ENCODE results near the gene KLRC2. TPM values are rescaled to one million over a fixed set of nuclear protein-coding genes. Genes with fewer than 3 reads are reported as not detected.
"Not testable (repeated sequence)": the region's sequence is repeated elsewhere in the genome, so short reads cannot be mapped to it uniquely, and the experiment has no call there.

Gene KLRC2
- total RNA-seq, 1 donor from 2014 or later: not detected

DNA sequence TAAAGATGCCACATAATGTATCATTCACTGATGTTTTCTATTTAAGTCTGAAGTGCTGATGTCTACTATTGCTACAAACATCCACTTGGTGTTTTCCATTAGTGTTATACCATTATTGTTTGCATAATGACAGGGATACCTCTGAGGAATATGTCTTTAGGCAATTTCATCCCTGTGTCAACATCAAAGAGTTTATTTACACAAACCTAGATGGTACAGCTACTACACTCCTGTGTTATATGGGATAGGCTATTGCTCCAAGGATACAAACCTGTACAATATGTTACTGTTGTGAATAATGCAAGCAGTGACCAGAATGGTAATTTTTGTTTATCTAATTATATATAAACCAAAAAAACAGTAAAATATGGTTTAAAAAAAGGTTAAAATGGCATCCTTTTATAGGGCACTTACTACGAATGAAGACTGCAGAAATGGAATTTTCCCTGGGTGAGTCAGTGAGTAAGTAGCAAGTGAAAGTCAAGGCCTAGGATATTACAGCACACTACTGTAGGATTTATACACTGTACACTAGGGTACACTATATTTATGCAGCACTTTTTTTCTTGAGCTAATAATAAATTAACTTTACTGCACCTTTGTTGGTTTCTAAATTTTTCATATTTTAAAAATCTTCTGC is 11.4 kb downstream of the KLRC2 start:
- not testable (repeated sequence) for H3K9me3 Mint-ChIP-seq; DNase-seq (ENCODE audit: low read depth, low spot score); H3K36me3 Mint-ChIP-seq (ENCODE audit: low read depth); H3K4me1 Mint-ChIP-seq; H3K4me3 Mint-ChIP-seq; H3K27me3 Mint-ChIP-seq (ENCODE audit: low read depth); H3K27ac Mint-ChIP-seq (ENCODE audit: unreplicated experiment)

DNA sequence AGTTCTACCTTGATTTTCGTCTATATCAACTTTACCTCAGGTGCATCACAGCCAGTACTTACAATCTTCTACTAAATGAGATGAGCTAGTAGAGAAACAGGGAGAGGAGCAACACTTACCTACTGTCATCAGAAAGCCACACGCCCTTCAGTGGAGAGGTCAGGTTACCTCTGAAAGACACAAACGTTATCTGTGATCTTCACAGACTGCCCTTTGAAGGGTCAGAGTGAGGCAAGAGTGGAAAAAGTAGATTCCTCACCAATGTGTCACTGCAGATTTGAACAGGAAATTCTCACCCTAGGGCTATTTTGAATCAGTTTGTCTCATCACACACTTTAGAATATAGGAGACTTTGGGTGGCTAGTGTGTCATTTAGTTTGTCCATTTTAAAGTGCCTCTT is 13.7 kb downstream of the KLRC2 start:
- not testable (repeated sequence) for DNase-seq (ENCODE audit: low read depth, low spot score); H3K4me1 Mint-ChIP-seq; H3K4me3 Mint-ChIP-seq; H3K9me3 Mint-ChIP-seq; H3K36me3 Mint-ChIP-seq (ENCODE audit: low read depth); H3K27ac Mint-ChIP-seq (ENCODE audit: unreplicated experiment); H3K27me3 Mint-ChIP-seq (ENCODE audit: low read depth)

DNA sequence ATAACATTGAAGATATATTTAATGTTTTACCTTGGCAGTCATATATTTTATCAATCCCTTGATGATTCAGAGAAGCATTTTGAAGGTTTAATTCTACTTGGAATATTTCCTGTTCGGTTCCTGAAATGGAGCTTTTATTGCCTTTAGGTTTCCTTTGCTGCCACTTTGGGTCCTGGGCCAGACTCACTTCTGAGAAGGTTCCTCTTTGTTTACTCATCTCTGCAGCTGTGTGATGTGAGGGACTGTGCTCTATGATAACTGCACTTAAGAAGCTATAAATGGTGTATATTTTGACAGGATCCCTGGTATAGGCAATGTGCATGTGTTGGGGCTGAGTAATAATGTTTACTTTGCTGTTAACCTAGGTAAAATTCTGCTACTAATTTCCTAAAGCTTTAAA is 15.5 kb downstream of the KLRC2 start, which contains the start of gene KLRC3:
TSS of gene KLRC3 (minus strand) at position 262 of the 400 bp plus-strand sequence. CDS start at position 217, 45 bp downstream.
- not testable (repeated sequence) for H3K27me3 Mint-ChIP-seq (ENCODE audit: low read depth); H3K27ac Mint-ChIP-seq (ENCODE audit: unreplicated experiment); H3K36me3 Mint-ChIP-seq (ENCODE audit: low read depth); H3K4me3 Mint-ChIP-seq; DNase-seq (ENCODE audit: low read depth, low spot score); H3K4me1 Mint-ChIP-seq; H3K9me3 Mint-ChIP-seq

DNA sequence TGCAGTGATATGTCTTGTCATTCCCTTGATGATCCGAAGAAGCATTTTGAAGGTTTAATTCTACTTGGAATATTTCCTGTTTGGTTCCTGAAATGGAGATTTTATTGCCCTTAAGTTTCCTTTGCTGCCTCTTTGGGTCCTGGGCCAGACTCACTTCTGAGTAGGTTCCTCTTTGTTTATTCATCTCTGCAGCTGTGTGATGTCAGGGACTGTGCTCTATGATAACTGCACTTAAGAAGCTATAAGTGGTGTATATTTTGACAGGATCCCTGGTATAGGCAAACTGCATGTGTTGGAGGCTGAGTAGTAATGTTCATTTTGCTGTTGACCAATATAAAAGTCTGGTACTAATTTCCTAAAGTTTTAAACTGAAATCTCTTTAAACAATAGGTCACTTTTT is 26.4 kb downstream of the KLRC2 start, which contains the start of gene KLRC4:
TSS of gene KLRC4 (minus strand) at position 366 of the 400 bp plus-strand sequence. CDS start at position 184, 182 bp downstream.
- Mint-ChIP-seq H3K4me1 (no peaks in the 10 kb centered on the region), H3K27me3 (ENCODE audit: low read depth) (no peaks in the 10 kb centered on the region), H3K9me3 (peaks cover 2% of the 10 kb centered on the region), H3K4me3 (no peak within 1 kb of the TSS), H3K36me3 (ENCODE audit: low read depth) (no peaks in the 10 kb centered on the region), H3K27ac (ENCODE audit: unreplicated experiment) (no peak within 1 kb of the TSS)
- no peak for DNase-seq (ENCODE audit: low read depth, low spot score)
- TF ChIP-seq, protein P1, sequence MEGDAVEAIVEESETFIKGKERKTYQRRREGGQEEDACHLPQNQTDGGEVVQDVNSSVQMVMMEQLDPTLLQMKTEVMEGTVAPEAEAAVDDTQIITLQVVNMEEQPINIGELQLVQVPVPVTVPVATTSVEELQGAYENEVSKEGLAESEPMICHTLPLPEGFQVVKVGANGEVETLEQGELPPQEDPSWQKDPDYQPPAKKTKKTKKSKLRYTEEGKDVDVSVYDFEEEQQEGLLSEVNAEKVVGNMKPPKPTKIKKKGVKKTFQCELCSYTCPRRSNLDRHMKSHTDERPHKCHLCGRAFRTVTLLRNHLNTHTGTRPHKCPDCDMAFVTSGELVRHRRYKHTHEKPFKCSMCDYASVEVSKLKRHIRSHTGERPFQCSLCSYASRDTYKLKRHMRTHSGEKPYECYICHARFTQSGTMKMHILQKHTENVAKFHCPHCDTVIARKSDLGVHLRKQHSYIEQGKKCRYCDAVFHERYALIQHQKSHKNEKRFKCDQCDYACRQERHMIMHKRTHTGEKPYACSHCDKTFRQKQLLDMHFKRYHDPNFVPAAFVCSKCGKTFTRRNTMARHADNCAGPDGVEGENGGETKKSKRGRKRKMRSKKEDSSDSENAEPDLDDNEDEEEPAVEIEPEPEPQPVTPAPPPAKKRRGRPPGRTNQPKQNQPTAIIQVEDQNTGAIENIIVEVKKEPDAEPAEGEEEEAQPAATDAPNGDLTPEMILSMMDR (conservative IDR thresholded peaks at IDR 0.05): no peak

DNA sequence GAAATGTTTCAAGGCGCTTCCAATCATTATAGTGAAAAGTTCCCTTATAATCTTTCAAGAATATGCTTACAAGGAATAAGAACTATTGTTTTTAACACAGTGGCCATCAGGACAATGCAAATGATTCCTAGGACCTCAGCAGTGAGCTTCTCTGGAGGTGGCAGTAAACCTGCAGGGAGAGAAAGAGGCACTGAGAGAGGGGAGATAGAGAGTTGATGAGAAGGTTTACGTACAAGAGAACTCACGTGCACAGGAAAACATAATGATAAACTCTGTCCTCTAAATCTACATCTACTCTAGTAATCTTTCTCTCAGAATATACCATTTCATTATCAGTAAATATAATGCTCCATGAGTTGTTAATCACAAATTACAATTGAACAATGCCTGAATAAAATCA is 27.0 kb downstream of the KLRC2 start:
- no peaks in the 10 kb centered on the region for H3K4me1 Mint-ChIP-seq
- no peaks in the 10 kb centered on the region for H3K36me3 Mint-ChIP-seq (ENCODE audit: low read depth)
- DNase-seq (ENCODE audit: low read depth, low spot score): no peak
- no peak overlapping the region for H3K27ac Mint-ChIP-seq (ENCODE audit: unreplicated experiment)
- H3K9me3 Mint-ChIP-seq: peaks cover 2% of the 10 kb centered on the region
- no peaks in the 10 kb centered on the region for H3K27me3 Mint-ChIP-seq (ENCODE audit: low read depth)
- H3K4me3 Mint-ChIP-seq: no peak overlapping the region
- TF ChIP-seq, protein P1 (conservative IDR thresholded peaks at IDR 0.05): no peak

DNA sequence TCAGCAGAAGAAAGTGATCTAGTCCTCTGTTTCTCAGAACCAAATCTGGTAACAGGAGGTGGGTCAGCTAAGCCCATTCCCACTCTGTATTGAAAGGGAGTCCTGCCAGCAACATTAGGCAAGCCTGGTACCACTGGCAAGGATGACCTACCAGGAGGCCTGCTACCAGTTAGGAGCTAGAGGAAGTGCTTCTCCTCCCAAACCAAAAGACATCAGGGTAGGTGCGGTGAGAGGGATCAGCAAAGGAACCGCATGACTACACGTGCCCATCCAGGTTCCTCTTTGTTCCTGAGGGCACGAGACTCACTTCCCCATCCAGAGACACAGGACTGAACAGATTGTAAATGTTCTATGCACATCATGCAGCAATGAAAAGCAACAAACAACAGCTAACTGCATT is 29.1 kb downstream of the KLRC2 start:
- no peak for DNase-seq (ENCODE audit: low read depth, low spot score)
- no peak overlapping the region for H3K27ac Mint-ChIP-seq (ENCODE audit: unreplicated experiment)
- no peak overlapping the region for H3K4me3 Mint-ChIP-seq
- peaks cover 2% of the 10 kb centered on the region for H3K9me3 Mint-ChIP-seq
- TF ChIP-seq, protein P1 (conservative IDR thresholded peaks at IDR 0.05): no peak
- H3K36me3 Mint-ChIP-seq (ENCODE audit: low read depth): no peaks in the 10 kb centered on the region
- H3K4me1 Mint-ChIP-seq: no peaks in the 10 kb centered on the region
- no peaks in the 10 kb centered on the region for H3K27me3 Mint-ChIP-seq (ENCODE audit: low read depth)

DNA sequence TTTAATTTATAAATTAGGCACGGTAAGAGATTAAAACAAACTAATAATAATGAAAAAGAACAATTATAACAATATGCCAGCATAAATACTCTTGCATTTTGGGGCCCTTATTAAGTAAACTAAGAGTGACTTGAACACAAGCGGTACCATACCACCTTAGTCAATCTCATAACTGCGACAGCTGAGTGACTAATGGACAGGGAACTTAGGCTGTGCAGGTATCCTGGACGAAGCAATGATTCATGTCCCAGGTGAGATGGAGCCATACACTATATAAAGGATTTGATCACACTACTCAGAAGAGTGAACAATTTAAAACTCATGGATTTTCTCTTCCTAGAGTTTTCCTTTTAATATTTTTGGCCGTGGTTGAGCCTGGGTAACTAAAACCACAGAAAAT is 30.5 kb downstream of the KLRC2 start:
- no peak for DNase-seq (ENCODE audit: low read depth, low spot score)

More for the DNA sequence above, 30.5 kb downstream of the KLRC2 start:
- no peaks in the 10 kb centered on the region for H3K27me3 Mint-ChIP-seq (ENCODE audit: low read depth)
- H3K9me3 Mint-ChIP-seq: peaks cover 2% of the 10 kb centered on the region
- H3K4me1 Mint-ChIP-seq: no peaks in the 10 kb centered on the region
- TF ChIP-seq, protein P1 (conservative IDR thresholded peaks at IDR 0.05): no peak
- no peaks in the 10 kb centered on the region for H3K36me3 Mint-ChIP-seq (ENCODE audit: low read depth)
- no peak overlapping the region for H3K27ac Mint-ChIP-seq (ENCODE audit: unreplicated experiment)
- no peak overlapping the region for H3K4me3 Mint-ChIP-seq
